IMR-90 (cell line): ENCODE results near the gene ACOXL. TPM values are rescaled to one million over a fixed set of nuclear protein-coding genes. Genes with fewer than 3 reads are reported as not detected.

Source experiments
- ATAC-seq: fragments of 200-7000 bp; cut with Tn5 transposase; 2 replicates; pipeline ENCODE4 v1.9.1; 2020; ENCODE audit warnings: low read depth, mild to moderate bottlenecking, moderate library complexity
- BruUV-seq: library from RNA; stranded (reverse); fragments of 400-500 nt; replicated peaks from 2 replicates; lab custom pipeline; 2021; lab: Mats Ljungman, UMichigan
- CTCF ChIA-PET: fragments of 300-600 bp; formaldehyde crosslinking; extraction: SDS; loops from one replicate; lab custom pipeline; 2021; ENCODE audit warnings: antibody characterized with exemption; lab: Yijun Ruan, JAX
- POLR2A ChIA-PET: fragments of 300-600 bp; sonication (Branson Sonifier 250); formaldehyde crosslinking; loops from one replicate; lab custom pipeline; 2022; ENCODE audit warnings: antibody characterized with exemption; ENCODE audit not compliant: unreplicated experiment; lab: Charles Lee
- DNase-seq: peaks from one replicate; pipeline ENCODE4 v3.0.0; 2013
- H2AFZ ChIP-seq: replicated peaks from 2 replicates; pipeline ENCODE3; 2013; ENCODE audit warnings: low read length, mild to moderate bottlenecking; ENCODE audit not compliant: poor library complexity
- H2AK5ac ChIP-seq: 2 replicates; pipeline ENCODE4 v1.6.1; 2013; ENCODE audit warnings: low read depth, low read length, inconsistent platforms
- H2AK9ac ChIP-seq: replicated peaks from 2 replicates; pipeline ENCODE3; 2013; ENCODE audit warnings: mild to moderate bottlenecking, low read depth, low read length, moderate library complexity; ENCODE audit not compliant: poor library complexity
- H2BK120ac ChIP-seq: 2 replicates; pipeline ENCODE4 v1.6.1; 2013; ENCODE audit warnings: low read depth, low read length, inconsistent platforms
- H2BK15ac ChIP-seq: 3 replicates; pipeline ENCODE4 v1.6.1; 2013; ENCODE audit warnings: low read depth, low read length, inconsistent platforms
- H2BK20ac ChIP-seq: 2 replicates; pipeline ENCODE4 v1.6.1; 2013; ENCODE audit warnings: low read depth, mild to moderate bottlenecking, inconsistent platforms, low read length, moderate library complexity
- H2BK5ac ChIP-seq: 2 replicates; pipeline ENCODE4 v1.6.1; 2013; ENCODE audit warnings: mild to moderate bottlenecking, low read depth, low read length, inconsistent platforms; ENCODE audit not compliant: poor library complexity, severe bottlenecking
- H3K14ac ChIP-seq: replicated peaks from 2 replicates; pipeline ENCODE4 v1.6.1; 2013; ENCODE audit warnings: low read depth, low read length, inconsistent platforms
- H3K18ac ChIP-seq: 2 replicates; pipeline ENCODE4 v1.6.1; 2013; ENCODE audit warnings: low read depth, low read length, control low read depth
- H3K23ac ChIP-seq: 2 replicates; pipeline ENCODE4 v1.6.1; 2013; ENCODE audit warnings: low read depth, low read length, inconsistent platforms
- H3K27ac ChIP-seq: 2 replicates; pipeline ENCODE4 v1.5.1; 2013; ENCODE audit warnings: mild to moderate bottlenecking, control low read depth, low read length; ENCODE audit not compliant: insufficient read depth
- H3K27me3 ChIP-seq: 2 replicates; pipeline ENCODE4 v1.6.1; 2013; ENCODE audit warnings: low read length; ENCODE audit not compliant: control insufficient read depth, insufficient read depth
- H3K36me3 ChIP-seq: 2 replicates; pipeline ENCODE4 v1.6.1; 2013; ENCODE audit warnings: low read length, mixed read lengths; ENCODE audit not compliant: control insufficient read depth, insufficient read depth
- H3K4ac ChIP-seq: 2 replicates; pipeline ENCODE4 v1.6.1; 2013; ENCODE audit warnings: low read depth, low read length, inconsistent platforms
- H3K4me1 ChIP-seq: 2 replicates; pipeline ENCODE4 v1.6.1; 2013; ENCODE audit warnings: low read length, mixed read lengths; ENCODE audit not compliant: control insufficient read depth, insufficient read depth
- H3K4me2 ChIP-seq: 2 replicates; pipeline ENCODE4 v1.6.1; 2013; ENCODE audit warnings: low read depth, mild to moderate bottlenecking, control low read depth, low read length, moderate library complexity
- H3K4me3 ChIP-seq: 2 replicates; pipeline ENCODE4 v1.5.1; 2013; ENCODE audit warnings: low read depth, mild to moderate bottlenecking, control low read depth, low read length, moderate library complexity; ENCODE audit not compliant: insufficient read depth
- H3K56ac ChIP-seq: 2 replicates; pipeline ENCODE4 v1.6.1; 2013; ENCODE audit warnings: low read length, inconsistent platforms; ENCODE audit not compliant: insufficient read depth; ENCODE audit errors: extremely low read depth
- H3K79me1 ChIP-seq, 2 experiments: 2 replicates each; pipeline ENCODE4 v1.6.1; 2013; ENCODE audit warnings: low read length in 2 of 2, inconsistent platforms in 1 of 2, low read depth in 1 of 2
- H3K9ac ChIP-seq: 2 replicates; pipeline ENCODE4 v1.6.1; 2013; ENCODE audit warnings: low read depth, low read length, control low read depth
- H3K9me1 ChIP-seq: 2 replicates; pipeline ENCODE4 v1.6.1; 2013; ENCODE audit warnings: low read length, inconsistent platforms; ENCODE audit not compliant: insufficient read depth
- H3K9me3 ChIP-seq: 2 replicates; pipeline ENCODE4 v1.6.1; 2013; ENCODE audit warnings: low read length; ENCODE audit not compliant: control insufficient read depth, insufficient read depth
- H4K20me1 ChIP-seq: 2 replicates; pipeline ENCODE4 v1.6.1; 2013; ENCODE audit warnings: low read length, inconsistent platforms; ENCODE audit not compliant: insufficient read depth
- H4K5ac ChIP-seq: 2 replicates; pipeline ENCODE4 v1.6.1; 2013; ENCODE audit warnings: mild to moderate bottlenecking, low read depth, low read length, control low read depth
- H4K8ac ChIP-seq, 2 experiments: 2 replicates each; pipeline ENCODE4 v1.6.1; 2013; ENCODE audit warnings: low read depth in 2 of 2, low read length in 2 of 2, control low read depth in 1 of 2, inconsistent platforms in 1 of 2
- H4K91ac ChIP-seq: 2 replicates; pipeline ENCODE4 v1.6.1; 2013; ENCODE audit warnings: low read depth, low read length, inconsistent platforms; ENCODE audit not compliant: insufficient read depth
- BHLHE40 ChIP-seq: fragments of 150-350 bp; IDR thresholded peaks from 2 replicates; pipeline ENCODE4 v1.6.1; 2016; ENCODE audit warnings: mild to moderate bottlenecking, low read depth, low read length
- CEBPB ChIP-seq: IDR thresholded peaks from 2 replicates; pipeline ENCODE4 v1.6.1; 2012; ENCODE audit warnings: low read depth, low read length, improper control_type of control experiment
- CTCF ChIP-seq: conservative IDR thresholded peaks from 2 replicates; pipeline ENCODE4 v1.5.1; 2012; ENCODE audit warnings: mild to moderate bottlenecking, low read depth, low read length, improper control_type of control experiment
- ELK1 ChIP-seq: fragments of 150-350 bp; IDR thresholded peaks from 2 replicates; pipeline ENCODE4 v1.6.1; 2016; ENCODE audit warnings: low read depth, mild to moderate bottlenecking, low read length, moderate library complexity, borderline replicate concordance
- FOS ChIP-seq: fragments of 150-350 bp; IDR thresholded peaks from 2 replicates; pipeline ENCODE4 v1.6.1; 2016; ENCODE audit warnings: low read depth, low read length
- MAFK ChIP-seq: IDR thresholded peaks from 2 replicates; pipeline ENCODE4 v1.6.1; 2012; ENCODE audit warnings: low read depth, low read length, improper control_type of control experiment
- MAZ ChIP-seq: IDR thresholded peaks from 2 replicates; pipeline ENCODE4 v1.6.1; 2012; ENCODE audit warnings: low read depth, mild to moderate bottlenecking, low read length, improper control_type of control experiment, moderate library complexity, borderline replicate concordance
- NFE2L2 ChIP-seq: fragments of 150-350 bp; IDR thresholded peaks from 2 replicates; pipeline ENCODE4 v1.6.1; 2016; ENCODE audit warnings: low read depth, mild to moderate bottlenecking, low read length
- POLR2A ChIP-seq: IDR thresholded peaks from 2 replicates; pipeline ENCODE4 v1.6.1; 2012; ENCODE audit warnings: mild to moderate bottlenecking, low read depth, low read length
- RAD21 ChIP-seq: IDR thresholded peaks from 2 replicates; pipeline ENCODE4 v1.6.1; 2012; ENCODE audit warnings: low read length, improper control_type of control experiment
- RCOR1 ChIP-seq: IDR thresholded peaks from 2 replicates; pipeline ENCODE4 v1.6.1; 2012; ENCODE audit warnings: mild to moderate bottlenecking, low read length, improper control_type of control experiment; ENCODE audit not compliant: insufficient replicate concordance
- SMC3 ChIP-seq: fragments of 150-350 bp; IDR thresholded peaks from 2 replicates; pipeline ENCODE4 v1.6.1; 2016; ENCODE audit warnings: low read depth, mild to moderate bottlenecking, antibody characterized with exemption, low read length, moderate library complexity
- USF2 ChIP-seq: fragments of 150-350 bp; IDR thresholded peaks from 2 replicates; pipeline ENCODE4 v1.6.1; 2017; ENCODE audit warnings: mild to moderate bottlenecking, antibody characterized with exemption, low read length, low read depth
- WGBS, 2 experiments: methylation state at CpG; one replicate each; pipeline versions ENCODE4 v1.1.5 to v1.1.7; 2013; ENCODE audit warnings: missing lambda C conversion rate in 2 of 2; ENCODE audit not compliant: insufficient read length in 1 of 2; ENCODE audit errors: extremely low coverage in 2 of 2; 5-methylcytosine and 5-hydroxymethylcytosine counted together
- dilution Hi-C: fragments of 300-500 bp; cut with HindIII; formaldehyde crosslinking; loops from one replicate; pipeline ENCODE4 v1.14.3; 2018; ENCODE audit warnings: low sequenced_read_pairs; ENCODE audit not compliant: unreplicated experiment
- in situ Hi-C: fragments of 300-500 bp; cut with MboI; formaldehyde crosslinking; loops from 3 replicates; pipeline ENCODE4 v1.14.3; 2019; ENCODE audit warnings: low sequenced_read_pairs, inconsistent platforms, mixed read lengths
- intact Hi-C: fragments of 100-400 bp; cut with micrococcal nuclease; formaldehyde crosslinking; loops from 2 replicates; pipeline ENCODE4 v1.10.0; 2022
- polyA plus RNA-seq, 3 experiments: library from polyadenylated mRNA; depleted of rRNA; stranded (reverse); fragments of >200 nt; gene quantifications; 2 replicates each; pipeline ENCODE4 v1.2.3, GENCODE V29; 2012; ENCODE audit warnings: low replicate concordance in 1 of 3
- total RNA-seq: library from RNA; depleted of rRNA; stranded (reverse); fragments of >200 nt; gene quantifications from 2 replicates; pipeline ENCODE4 v1.2.3, GENCODE V29; 2012

The ACOXL gene
- total and polyA plus RNA-seq, 2 of the 4 experiments (the other 2 are of a cell fraction): not detected

- Histone ChIP-seq H4K20me1 (no peaks in the 10 kb centered on the region), H3K9me3 (no peaks in the 10 kb centered on the region), H2AK9ac (no peak overlapping the region), H3K4me2 (no peak overlapping the region), H3K18ac (no peak overlapping the region), H3K9me1 (no peaks in the 10 kb centered on the region), H3K4ac (no peak overlapping the region), H2BK15ac (no peak overlapping the region), H3K4me3 (no peak overlapping the region), H2BK120ac (no peak overlapping the region), H3K27ac (no peak overlapping the region), H2BK20ac (no peak overlapping the region), H2BK5ac (no peak overlapping the region), H2AFZ (no peak overlapping the region), H4K91ac (no peak overlapping the region), H3K4me1 (no peaks in the 10 kb centered on the region), H4K5ac (no peak overlapping the region), H2AK5ac (no peak overlapping the region), H3K9ac (no peak overlapping the region), H3K36me3 (no peaks in the 10 kb centered on the region), H3K56ac (no peak overlapping the region), H4K8ac (no peak overlapping the region), H3K14ac (no peak overlapping the region), H3K79me1 (no peaks in the 10 kb centered on the region), H3K23ac (no peak overlapping the region), H3K27me3 (peaks cover 13% of the 10 kb centered on the region)
- ATAC-seq (no peak), DNase-seq (no peak)
- dilution Hi-C loops: no loop called here
- WGBS, 2 experiments: no CpG with 5 or more reads among the region's 10 CpGs
- TF ChIP-seq SMC3 (no peak), NFE2L2 (no peak), MAZ (no peak), RCOR1 (no peak), BHLHE40 (no peak), RAD21 (no peak), POLR2A (no peak), MAFK (no peak), FOS (no peak), CEBPB (no peak), ELK1 (no peak), USF2 (no peak), CTCF (no peak)
- intact Hi-C loops: no loop called here
- CTCF ChIA-PET: no interaction called here
- BruUV-seq: no TSS peak
- in situ Hi-C loops: no loop called here
- POLR2A ChIA-PET: no interaction called here
Measured at GRCh38 chr2:110960281-110960680, 227.9 kb downstream of the ACOXL start.
